ENCODE data around the gene EFL1.

Gene EFL1

DNA sequence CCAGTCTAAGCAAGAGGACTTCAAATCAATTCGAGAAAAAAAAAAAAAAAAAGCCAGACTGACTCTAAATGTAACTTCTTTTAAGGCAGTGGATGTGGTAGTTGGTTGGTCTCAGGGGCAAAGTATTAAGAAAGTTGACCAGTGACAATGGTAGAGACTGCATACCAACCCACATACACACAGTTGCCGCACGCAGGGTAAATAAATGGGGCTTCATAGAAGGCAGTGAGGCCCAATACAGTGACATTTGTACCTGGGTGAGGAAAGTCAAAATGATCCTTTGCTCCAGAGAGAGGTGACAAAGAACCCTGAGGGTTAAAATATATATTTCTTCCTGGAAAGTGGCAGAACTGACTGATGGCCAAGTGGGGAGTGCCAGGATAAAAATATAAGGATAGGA is 116.0 kb downstream of the EFL1 start:
- DNase-seq = no peak

DNA sequence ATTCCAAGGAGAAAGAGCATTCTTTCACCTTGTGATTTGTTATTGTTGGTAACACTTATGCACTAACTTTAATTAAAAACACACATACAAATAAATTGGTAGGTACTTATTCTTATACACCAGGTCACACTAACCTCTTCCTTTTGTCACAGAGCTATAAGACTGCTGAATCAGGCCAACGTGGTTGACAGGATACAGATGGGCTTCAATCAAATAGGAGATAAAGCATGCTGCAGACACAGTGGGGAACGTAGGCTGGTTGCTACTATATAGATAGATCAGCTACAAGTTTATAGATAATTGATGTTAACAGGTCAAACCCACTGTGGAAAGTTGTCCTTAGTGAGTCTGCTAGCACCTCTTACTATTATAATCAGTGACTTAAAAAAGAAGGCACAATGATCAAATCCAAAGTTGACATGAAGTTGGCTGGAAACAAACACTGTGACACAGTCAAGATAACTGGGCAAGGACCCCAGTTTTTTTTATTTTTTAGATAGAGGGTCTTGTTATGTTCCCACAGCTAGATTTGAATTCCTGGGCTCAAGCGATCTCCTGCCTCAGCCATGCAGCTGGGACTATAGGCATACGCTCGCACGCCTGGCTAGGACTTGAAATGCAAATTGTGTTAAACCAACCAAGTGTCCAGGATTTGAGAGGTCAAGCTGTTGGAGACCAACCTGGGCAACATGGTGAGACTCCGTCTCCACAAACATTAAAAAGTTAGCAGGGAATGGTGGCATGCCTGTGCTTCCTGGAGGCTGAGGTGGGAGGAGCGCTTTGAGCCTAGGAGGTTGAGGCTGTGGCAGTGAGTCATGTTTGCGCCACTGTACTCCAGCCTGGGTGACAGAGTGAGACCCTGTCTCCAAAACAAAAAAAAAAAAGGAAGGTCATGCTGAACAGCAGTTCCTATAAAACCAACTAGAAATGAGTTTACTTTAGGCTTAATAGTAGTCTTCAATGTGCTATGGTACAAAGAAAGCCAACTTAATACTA is 118.8 kb downstream of the EFL1 start:
- no peak for DNase-seq

DNA sequence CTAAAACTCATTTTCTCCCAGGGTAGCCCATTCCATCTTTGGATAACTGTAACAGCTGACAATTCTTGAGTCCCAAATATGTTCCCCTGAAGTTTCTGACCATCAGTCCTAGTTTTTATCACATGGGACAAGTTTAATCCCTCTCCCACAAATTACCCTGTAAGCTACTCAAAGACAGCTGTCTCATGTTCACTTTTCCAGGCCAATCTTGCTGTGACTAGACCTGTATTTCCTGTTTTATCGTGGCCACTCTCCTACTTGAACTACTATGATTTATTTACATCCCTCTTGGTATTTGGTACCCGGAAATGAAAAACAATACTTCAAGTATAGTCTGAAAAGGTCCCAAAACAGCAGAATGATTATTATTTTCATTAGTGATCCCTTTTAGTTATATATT is 121.6 kb downstream of the EFL1 start:
- DNase-seq = no peak

DNA sequence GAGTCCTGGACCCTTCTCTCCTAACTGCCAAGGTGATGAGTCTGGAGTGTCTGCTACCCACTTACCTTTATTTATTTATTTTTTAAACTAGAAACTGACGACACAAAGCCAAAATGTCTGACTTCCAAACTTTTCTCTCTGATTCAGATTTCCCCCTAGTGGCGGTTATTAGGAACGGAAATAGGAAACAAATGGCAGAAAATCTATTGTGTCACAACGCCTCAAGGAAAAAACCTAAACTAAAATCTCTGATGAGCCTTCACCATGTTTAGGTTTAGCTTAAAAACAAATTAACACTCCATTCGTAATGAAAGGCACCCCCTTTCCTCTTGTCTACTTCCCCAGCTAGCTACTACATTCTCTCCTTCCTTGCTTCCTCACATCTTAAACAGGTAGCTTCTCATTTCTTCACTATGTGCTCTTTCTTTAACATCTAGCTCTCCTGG is 122.7 kb downstream of the EFL1 start:
- peak; percentile 74 for DNase-seq

DNA sequence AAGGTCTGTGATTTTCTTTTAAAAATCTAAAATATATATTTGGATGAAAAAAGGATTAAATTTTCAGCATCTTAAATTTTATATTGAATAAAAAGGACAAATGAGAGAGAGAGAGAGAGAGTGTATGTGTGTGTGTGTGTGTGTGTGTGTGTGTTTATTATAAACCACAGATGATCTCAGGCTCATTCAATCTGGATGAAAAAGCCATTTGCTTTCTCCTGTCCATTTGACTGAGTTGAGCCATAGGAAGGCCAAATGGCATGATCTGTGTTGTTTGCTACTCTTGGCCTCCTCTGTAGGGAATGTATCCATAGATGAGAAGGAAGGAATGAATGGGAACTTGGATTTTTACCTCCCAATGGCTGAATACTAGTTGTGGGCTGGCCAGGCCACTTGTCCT is 124.2 kb downstream of the EFL1 start:
- DNase-seq = no peak

DNA sequence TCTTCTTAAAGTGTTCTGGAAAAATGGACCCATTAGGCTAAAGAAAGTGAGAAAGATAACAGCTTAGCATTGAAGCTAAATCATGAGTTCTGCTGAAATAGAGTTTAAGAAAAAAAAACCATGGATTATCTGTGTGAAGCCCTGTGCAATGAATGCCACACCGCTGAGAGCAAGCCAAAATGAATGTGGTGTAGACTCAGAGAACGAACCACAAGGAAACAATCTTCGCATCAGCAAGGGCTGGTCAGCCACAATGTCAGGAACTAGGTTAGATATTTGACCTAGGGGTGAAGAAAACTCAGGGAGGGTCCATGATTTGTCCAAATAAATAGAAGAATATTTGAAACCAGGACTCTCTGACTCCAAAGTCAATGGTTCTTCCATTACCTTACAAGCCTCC is 125.3 kb downstream of the EFL1 start:
- DNase-seq = no peak

DNA sequence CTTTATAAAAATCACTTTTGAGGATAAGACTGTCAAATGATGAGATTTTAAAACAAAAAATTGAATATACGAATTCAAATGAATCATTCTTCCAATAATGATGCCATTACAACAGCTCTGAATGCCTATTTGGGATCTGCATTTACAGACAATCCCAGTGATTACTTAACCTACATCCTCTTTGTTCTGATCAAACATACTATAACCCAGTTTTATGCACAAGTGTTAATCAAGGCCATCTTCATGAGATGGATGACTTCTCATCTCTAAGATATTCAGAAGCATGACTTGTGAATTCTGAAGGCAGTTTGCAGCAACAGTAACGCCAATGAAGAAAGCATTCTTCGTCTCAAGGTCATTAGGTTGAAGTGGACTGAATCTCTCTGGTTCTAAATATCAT is 126.4 kb downstream of the EFL1 start:
- DNase-seq = no peak

DNA sequence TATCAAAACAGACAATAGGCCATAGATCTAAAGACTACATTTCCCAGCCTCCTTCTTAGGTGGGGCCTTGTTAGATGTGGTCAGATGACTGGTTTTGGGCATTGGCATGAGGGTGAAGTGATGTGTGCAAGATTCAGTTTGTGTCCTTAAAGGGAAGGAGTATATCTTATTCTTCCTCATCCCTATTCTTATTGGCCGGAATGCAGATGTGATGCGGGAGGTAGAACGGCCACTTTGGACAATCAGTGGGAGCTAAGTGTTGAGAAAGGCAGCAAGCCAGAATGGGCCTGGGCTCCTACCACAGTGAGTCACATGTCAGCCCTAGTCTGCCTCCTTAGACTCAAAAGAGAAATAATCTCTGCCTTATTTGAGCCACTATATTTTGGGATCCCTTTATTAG is 126.9 kb downstream of the EFL1 start:
- DNase-seq = peak; percentile 69

DNA sequence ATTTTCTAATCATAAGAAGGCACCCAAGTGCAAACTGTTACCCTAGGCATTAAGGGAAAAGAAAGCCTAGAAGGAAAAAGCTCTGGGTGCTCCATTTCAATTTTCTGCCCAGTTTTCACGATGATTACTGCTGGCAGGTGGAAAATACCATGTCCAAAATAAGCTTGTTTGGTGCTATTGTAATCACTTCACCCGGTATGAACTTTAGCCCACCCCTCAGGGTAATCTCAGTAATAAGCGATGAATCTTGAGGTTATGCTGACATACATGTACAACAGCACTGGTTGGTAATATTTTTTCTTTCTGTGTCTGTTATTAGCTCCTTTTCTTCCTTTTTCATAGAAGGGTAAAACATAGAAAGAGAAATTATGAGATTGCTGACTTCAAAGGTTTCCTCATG is 128.1 kb downstream of the EFL1 start:
- DNase-seq = no peak

DNA sequence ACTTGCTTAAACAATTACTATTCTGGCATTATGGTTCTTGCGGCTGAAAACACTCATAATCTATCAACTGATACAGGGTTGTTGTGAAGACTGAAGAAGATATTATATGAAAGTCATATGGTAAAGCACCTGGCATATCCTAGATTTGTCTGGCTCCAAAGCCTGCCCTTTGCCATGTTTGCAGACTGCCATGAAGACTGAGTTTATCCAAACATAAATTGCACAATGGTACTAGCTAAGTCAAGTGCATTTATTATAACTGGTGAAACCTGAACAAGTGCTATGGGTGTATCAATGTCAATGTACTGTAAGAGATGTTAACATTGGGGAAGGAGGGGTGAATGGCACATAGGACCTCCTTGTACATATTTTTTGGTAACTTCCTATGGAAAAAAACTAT is 129.3 kb downstream of the EFL1 start:
- DNase-seq = no peak

DNA sequence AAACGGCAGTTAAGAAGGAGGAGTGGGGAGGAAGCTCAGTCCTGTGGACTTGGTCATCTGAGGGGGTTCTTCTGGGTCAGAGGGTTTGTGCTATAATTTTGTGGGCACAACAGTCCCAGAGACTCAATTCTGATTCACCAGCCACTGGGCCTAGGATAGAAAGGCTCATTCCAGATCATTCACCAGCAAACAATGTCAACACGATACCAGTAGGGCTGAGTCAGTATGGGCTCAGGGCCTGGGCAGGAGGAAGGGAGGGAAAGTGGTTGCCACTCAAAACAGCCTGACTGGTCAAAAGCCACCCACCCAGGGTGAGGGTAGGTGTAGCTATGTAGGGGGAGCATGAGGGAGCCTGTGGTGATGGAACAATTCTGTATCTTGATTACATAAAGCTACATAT is 129.8 kb downstream of the EFL1 start:
- DNase-seq = peak; percentile 90

DNA sequence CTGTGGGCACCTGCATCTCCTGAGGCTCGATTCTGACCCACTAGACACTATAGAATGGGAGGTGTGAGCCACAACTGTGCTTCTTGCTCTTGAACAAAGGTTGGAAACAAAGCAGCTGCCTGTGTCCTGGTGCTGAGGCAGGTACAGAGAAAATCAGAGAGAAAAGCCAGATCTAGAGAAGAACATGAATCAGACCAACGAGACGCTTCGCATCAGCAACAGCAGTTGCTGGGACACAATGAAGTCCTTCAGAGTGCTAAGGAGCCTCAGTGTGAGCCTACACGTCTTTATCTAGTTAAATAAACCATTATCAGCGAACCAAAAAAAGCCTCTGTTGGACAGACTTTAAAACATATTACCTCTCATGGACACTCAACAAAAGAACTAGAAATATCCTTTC is 130.4 kb downstream of the EFL1 start:
- no peak for DNase-seq

DNA sequence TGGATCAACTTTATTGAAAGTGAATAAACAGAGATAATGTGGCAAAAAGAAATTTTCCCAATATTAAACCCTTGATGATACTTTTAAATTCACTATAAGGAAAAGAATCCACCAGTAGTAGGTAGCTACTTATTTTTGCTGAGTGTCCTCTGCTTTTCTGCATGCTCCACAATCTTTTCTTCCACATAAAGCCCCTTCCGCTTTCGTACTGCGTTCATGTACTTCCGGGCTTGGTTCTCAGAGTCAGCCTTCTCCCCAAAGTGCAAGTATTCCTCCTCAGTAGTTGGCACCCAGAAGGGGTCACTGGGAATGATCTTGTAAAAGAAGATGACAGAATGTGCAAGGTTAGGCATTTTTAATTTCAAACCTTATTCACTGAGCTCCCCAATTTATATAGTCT is 132.3 kb downstream of the EFL1 start:
- DNase-seq = no peak

DNA sequence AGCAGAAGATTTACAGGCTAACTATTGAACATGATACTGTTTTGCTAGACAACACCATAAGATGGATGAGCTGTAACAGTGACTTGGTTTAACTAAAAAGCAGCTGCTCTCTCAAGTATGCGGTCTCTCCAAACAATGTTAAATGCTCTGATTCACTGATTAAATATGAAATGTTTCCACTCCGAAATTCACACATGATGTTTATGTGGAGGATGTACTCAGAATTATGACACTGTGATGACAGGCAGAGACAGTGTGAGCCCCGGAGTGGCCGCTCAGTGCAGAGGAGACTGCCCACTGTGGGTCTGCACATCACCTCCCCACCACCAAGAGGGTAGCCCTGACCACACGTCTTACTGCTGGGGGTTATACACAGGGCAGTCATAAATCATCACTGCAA is 132.8 kb downstream of the EFL1 start:
- DNase-seq = peak; percentile 99

DNA sequence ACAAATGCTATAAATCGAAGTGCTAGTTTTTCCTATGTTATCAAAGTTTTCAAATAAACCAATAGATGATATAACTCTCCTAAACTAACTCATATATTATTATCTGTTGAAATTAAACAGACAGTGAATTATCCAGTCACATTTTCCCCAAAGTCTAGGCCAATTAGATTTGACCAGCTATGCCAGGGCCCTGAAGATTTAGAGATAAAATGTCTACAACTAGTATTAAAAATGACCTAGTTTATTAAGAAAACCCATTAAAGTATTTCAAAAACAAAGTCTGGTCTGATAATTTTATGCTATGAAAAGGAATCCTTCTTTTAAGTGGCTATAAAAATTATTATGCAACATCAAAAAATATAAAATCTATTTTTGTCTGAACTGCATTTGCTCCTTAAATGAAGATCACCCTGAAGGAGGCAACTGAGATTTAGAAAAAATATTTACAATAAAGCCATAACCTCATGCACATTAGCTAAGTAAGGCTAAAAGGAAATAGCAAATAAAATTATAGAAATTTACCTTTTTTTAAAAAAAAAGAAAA is 133.3 kb downstream of the EFL1 start:
- DNase-seq = no peak

DNA sequence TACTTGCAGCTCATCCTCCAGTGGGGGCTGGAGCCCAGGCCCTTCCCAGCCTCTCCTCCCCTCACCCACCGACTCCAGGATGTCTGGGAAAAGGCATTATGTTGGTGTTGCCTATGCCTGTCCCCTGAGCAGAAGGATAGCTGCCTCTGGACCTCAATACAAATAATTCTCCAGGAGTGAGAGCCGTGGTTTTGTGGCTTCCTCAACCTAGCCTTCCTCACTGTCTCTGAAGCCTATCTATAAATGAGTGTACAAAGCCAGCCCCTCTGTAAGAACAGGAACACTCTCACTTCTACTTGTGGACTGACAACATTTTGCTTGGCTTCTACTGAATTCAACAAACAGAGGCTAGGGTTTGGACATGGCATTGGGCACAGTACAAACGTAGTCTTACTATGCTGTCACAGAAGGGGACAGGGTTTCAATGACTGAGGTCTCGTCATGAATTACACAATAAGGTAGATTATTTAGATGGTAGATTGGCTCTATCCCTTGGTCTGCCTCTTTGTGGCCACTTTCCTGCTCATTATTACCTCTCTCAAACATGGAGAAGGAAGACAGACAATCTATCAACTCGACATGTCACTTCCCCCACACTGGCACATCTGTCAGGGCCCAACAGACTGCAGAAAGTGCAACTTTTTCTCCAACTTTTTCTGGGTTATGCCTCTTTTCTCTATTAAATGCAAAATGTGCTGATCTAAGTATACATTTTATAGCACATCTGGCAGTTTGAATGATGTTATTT is 134.0 kb downstream of the EFL1 start:
- peak; percentile 80 for DNase-seq

DNA sequence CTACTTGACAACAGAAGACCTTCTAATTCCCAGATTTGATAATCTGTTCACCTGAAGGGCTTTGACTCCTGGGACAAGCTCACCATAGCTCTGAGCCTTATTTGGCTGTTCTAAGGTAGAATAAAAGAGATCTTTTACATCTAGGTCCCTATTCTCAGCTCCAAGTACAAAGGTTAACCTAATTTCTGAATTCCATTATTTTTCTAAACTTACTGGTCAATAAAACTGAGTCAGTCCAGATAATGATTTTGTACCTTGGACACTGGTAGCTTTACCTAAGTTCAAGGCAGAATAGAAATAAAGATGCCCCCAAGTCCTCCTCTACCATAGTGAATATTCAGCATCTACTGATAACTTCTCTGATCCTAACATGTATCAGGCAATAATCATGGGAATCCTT is 135.0 kb downstream of the EFL1 start:
- no peak for DNase-seq

DNA sequence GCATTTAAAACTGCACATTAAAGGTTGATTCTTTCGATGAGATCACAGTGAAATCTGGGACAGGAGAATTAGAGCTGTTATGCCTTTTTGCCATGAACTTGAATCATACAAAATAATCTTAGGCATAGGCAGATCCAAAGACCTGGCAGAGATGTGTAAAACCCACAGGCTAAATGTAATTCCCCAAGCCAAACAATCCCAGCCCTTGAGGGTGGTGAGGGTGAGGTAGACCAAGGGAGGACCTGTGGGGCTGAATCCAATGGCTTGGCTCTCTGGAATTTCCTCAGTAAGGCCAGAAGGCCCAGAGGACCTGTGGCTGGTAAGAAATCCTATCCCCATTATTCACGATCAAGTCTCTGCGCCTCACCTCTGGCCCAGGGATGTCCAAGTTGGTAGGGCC is 136.2 kb downstream of the EFL1 start:
- no peak for DNase-seq

DNA sequence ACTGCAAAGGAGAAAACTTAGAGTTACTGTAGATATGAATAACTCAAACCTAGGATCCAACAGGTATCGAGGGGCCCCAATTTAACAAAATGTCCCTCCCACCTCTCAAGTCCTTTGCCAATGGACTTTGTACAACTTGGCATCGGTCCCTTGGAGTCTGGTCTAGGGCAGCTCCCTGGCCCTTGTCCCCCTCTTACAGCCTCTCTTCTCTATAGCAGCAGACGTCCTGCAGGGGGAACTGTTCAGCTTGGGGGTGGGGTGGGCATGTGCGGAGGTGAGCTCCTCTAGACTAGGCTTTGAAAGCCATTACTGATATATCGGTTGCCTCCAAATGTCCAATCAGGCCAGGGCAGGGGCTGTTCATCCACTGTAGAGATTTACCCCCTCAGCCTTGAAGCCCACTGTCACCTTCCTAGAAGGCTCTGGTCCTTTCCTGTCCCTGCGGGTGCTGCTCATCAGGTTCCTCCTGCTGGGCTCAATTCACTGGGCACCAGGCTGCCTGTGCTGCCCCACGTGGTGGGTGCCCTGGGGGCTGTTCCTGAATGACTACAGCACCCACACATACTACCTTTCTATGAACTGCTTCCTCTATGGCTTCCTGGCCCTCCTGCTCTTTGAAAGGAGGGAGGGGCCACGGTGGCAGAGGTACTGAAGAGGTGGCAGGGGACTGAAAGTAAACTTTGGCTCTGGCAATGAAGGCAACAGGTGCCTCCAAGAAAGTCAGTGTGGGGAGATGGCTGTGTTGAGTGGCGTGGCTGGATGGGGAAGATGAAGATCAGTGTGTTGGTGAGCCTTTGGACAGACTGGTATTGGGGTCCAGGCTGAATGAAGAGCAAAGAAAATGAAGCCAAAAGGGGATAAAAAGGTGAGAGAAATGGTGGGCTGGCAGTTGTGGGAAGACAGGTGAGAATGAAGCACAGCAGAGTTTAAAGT is 137.9 kb downstream of the EFL1 start:
- no peak for DNase-seq

DNA sequence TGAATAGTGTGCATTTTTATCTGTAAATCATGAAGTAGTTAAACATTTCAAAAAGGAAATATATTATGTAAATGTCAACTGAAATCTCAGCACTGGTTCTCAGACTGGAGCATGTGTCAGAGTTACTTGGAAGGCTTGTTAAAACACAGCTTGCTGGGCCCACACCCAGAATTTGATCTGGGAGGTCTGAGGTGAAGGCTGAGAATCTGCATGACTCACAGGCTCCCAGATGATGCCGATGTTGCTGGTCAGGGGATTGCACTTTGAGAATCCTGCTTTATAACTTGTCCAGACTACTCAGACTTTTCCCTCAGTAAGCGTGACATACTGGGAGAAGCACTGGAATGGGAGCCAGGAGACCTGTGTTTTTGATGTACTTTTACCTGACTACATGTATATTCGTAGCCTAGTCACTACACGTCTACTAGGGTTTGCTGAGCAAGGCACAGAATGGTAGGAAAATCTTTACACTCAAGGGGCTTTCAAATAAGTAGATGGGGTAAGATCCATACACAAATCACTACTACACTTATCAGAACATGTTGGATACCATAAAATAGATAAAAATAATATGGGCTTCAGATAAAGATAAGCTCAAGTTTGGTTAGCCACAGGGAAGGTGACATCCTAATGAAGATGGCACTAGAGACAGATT is 139.7 kb downstream of the EFL1 start:
- peak; percentile 98 for DNase-seq

DNA sequence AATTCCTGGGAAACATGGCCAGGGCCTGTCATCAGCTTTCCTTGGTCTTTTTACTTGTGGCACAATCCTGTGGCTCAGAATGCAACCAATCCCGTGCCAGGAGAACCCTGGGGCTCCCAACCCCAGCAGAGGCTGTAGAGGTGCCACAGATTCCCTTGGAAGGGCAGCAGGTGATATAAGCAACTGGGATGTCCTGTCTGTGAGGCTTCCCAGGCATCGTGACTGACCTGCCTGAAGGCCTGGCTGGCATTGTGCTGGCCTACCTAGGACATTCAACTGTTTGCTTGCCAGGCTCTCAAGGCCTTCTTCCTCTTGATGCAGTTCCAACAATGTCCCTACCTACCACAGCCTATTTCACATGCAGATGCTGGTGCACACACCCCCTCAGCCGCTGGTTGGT is 144.5 kb downstream of the EFL1 start:
- DNase-seq = no peak

DNA sequence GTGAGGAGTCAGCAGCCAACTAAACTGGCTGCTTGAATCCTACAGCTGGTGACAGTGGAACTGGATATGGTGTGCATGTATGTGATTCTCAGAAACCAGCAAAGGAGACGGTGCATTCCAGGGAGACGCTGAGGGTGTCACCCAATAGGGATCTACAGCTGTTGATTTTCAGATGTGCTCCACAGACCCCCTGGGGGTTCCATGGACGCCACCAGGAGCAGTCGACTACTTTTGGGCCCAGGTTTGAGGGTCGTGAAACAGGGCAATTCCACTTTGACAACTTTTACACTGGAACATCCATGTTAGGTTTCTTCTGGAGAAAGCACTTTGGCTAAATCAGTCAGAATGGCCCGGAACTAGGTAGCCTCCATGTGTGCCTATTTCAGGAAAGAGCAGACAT is 145.2 kb downstream of the EFL1 start:
- DNase-seq = no peak

Measured in fibroblast of upper back skin (primary cell).